Omental fat pad (tissue), 4 donors: ENCODE measurements around the gene PILRB. TPM values are rescaled to one million over a fixed set of nuclear protein-coding genes. Genes with fewer than 3 reads are reported as not detected.
"Not testable (repeated sequence)": the region's sequence is repeated elsewhere in the genome, so short reads cannot be mapped to it uniquely, and the experiment has no call there.

Experiments
- ATAC-seq: fragments of 150-250 bp; one replicate; pipeline ENCODE4 v1.9.1; 2016; ENCODE audit warnings: mild to moderate bottlenecking, moderate library complexity; ENCODE audit not compliant: low FRiP score
- DNase-seq: peaks from one replicate; pipeline ENCODE4 v3.0.0-alpha.2; 2019; ENCODE audit warnings: low spot score
- total RNA-seq, 4 donors: library from RNA; depleted of rRNA; stranded (reverse); fragments of >200 nt; gene quantifications; one replicate each; pipeline ENCODE4 v1.1.0, GENCODE V29; 2016
- TF ChIP-seq, protein P1 (sequence below), 3 donors: fragments of 450-650 bp; IDR thresholded peaks; one replicate each; pipeline ENCODE4 v1.5.1; 2016 to 2017; ENCODE audit warnings: antibody characterized with exemption in 3 of 3, mild to moderate bottlenecking in 3 of 3, moderate library complexity in 2 of 3

PILRB gene
- 10 to 100 TPM; 25.0 to 83.5 (median 36.9) TPM for total RNA-seq

DNA sequence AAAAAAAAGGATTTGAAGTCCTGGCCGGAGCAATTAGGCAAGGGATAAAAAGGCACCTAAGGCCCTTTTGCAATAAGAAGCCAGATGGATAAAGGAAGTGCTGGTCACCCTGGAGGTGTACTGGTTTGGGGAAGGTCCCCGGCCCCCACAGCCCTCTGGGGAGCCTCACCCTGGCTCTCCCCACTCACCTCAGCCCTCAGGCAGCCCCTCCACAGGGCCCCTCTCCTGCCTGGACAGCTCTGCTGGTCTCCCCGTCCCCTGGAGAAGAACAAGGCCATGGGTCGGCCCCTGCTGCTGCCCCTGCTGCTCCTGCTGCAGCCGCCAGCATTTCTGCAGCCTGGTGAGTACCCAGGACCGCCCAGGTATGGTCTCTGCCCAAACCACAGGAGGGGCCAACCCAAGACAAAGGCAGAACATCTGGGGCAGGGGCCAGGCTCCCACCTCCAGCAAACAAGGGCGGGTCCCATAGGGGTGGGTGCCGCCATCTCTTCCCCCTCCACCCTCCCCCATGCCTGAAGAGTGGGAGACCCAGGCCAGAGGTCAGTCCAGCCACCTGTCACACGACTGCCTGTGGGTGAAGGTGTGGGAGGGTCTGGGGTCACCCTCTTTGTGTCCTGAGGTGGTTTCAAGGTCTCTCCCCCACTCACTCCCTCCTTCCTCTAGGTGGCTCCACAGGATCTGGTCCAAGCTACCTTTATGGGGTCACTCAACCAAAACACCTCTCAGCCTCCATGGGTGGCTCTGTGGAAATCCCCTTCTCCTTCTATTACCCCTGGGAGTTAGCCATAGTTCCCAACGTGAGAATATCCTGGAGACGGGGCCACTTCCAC lies at the start of gene PILRB:
Gene PILRB (plus strand): TSS at position 91 of the 830 bp plus-strand sequence. CDS start 186 bp downstream, at position 277.
- TF ChIP-seq, protein P1, sequence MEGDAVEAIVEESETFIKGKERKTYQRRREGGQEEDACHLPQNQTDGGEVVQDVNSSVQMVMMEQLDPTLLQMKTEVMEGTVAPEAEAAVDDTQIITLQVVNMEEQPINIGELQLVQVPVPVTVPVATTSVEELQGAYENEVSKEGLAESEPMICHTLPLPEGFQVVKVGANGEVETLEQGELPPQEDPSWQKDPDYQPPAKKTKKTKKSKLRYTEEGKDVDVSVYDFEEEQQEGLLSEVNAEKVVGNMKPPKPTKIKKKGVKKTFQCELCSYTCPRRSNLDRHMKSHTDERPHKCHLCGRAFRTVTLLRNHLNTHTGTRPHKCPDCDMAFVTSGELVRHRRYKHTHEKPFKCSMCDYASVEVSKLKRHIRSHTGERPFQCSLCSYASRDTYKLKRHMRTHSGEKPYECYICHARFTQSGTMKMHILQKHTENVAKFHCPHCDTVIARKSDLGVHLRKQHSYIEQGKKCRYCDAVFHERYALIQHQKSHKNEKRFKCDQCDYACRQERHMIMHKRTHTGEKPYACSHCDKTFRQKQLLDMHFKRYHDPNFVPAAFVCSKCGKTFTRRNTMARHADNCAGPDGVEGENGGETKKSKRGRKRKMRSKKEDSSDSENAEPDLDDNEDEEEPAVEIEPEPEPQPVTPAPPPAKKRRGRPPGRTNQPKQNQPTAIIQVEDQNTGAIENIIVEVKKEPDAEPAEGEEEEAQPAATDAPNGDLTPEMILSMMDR (IDR thresholded peaks at IDR 0.05): no peak
- DNase-seq: no peak
- peak; percentile 9 for ATAC-seq

DNA sequence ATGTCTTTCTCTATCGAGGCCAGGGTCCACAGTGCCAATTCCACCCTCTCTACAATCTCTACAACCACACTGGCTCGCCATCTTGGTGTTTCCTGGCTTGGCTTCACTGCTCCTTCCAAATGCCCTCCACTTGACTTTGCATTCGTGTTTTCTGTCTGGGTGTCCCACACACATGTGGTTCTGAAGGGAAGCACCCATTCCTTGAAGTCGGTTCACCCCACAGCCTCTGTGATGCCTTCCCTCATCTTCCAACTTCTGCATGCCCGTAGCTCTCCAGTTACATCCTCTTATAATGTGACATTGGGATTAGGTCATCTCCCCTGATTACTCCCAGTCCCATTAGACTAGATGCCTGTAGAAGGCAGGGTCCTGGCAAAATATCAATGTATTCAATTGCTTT lies 39.6 kb upstream of the PILRB start:
- not testable (repeated sequence) for DNase-seq, ATAC-seq

- not testable (repeated sequence) for DNase-seq, ATAC-seq
Observed at GRCh38 chr7:100321648-100322047, 36.3 kb upstream of the PILRB start.

- not testable (repeated sequence) for DNase-seq, ATAC-seq
Observed at GRCh38 chr7:100324194-100324593, 33.7 kb upstream of the PILRB start.

GRCh38 chr7:100325671-100326070 lies 32.2 kb upstream of the PILRB start:
- ATAC-seq, DNase-seq: not testable (repeated sequence)

GRCh38 chr7:100326914-100327313 lies 31.0 kb upstream of the PILRB start:
- not testable (repeated sequence) for DNase-seq, ATAC-seq

DNA sequence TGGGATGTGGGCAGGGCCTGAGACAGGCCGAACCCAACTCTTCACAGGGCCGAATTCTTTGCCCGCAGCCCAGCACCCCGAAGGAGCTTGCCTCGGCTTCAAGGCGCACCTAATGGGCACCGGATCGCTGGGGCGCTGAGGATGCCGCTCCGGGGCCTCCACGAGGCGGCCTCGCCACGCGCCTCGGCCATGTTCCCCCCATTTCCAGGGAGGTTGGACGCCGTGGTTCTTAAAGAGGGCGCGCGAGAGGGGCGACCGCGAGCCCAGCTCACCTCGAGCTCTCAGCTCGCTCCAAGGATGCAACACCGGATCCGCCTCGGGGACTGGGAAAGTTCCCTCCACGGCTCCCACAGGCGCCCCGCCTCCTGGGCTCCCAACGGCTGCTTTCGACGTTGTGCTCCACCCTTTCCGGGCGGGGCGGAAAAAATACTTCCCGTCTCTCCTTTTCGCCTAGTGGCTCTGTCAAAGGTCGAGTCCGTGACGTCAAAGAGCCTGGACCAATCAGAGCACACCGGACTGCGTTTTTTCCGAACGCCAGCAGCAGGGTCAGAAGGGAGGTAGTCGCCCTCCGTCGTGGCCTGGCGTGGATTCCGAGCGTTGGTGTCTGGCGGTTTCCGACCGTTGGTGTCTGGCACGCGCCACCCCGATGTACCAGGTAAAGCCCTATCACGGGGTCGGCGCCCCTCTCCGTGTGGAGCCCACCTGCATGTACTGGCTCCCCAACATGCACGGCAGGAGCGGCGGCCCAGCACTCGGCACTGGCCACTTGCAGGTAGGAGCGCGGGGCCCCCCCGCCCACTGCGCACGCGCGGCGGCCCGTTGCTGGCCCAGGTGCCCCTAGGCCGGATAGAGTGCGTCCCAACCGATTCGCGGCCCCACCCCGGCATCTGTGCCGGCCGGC lies 22.1 kb upstream of the PILRB start:
- ATAC-seq (peak; percentile 99), DNase-seq (peak; percentile 64)

DNA sequence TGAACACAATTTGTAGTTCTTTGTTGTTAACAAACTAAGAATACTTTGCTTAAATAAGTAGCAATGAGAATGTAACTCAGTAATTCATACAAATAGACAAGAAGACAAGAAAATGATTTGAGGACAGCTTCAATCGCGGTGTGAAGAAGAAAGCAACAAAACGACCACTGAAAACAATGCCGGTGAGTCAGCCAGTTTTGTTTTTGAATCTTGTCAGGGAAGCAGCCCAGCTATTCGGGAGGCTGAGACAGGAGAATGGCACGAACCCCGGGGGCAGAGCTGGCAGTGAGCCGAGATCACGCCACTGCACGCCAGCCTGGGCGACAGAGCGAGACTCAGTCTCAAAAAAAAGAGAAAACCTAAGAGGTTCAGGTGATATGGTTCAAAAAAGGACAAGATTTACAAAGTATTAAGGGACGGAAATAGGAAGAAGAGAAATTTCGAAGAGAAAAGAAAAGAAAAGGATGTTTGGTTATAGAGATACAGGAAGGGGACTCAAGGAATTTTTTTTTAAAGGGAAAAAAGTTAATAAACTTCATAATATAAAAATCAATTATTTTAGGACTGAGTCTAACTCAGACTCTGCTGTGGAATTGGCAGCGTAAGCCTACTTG lies 19.7 kb upstream of the PILRB start:
- DNase-seq, ATAC-seq: not testable (repeated sequence)

GRCh38 chr7:100341286-100341685 lies 16.6 kb upstream of the PILRB start:
- not testable (repeated sequence) for ATAC-seq, DNase-seq

GRCh38 chr7:100342765-100343164 lies 15.2 kb upstream of the PILRB start:
- TF ChIP-seq, protein P1 (IDR thresholded peaks at IDR 0.05): no peak
- DNase-seq (no peak), ATAC-seq (no peak)

GRCh38 chr7:100344124-100344559 lies 13.8 kb upstream of the PILRB start:
- not testable (repeated sequence) for DNase-seq
- peak; percentile 11 for ATAC-seq

DNA sequence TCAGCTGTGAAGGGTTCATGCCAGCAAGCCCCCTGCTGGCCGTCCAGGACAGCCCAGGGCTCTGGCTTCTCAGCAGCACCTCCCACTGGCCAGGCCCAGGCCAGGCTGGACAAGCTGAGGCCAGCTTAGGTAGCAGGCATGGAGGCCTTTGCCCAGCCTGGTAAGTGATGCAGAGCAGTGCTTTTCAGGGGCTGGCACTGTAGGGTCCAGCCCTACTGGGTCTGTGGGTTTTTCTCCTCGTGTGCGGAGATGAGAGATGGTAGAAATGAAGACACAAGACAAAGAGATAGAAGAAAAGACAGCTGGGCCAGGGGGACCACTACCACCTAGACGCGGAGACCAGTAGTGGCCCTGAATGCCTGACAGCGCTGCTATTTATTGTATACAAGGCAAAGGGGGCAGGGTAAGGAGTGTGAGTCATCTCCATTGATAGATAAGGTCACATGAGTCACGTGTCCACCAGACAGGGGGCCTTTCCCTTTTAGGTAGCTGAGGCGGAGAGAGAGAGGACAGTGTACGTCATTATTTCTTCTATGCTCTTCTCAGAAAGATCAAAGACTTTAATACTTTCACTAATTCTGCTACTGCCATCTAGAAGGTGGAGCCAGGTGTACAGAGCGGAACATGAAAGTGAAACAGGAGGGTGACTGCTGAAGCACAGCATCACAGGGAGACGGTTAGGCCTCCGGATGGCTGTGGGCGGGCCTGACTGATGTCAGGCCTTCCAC lies 13.2 kb upstream of the PILRB start:
- ATAC-seq: peak; percentile 73
- DNase-seq: peak; percentile 41

DNA sequence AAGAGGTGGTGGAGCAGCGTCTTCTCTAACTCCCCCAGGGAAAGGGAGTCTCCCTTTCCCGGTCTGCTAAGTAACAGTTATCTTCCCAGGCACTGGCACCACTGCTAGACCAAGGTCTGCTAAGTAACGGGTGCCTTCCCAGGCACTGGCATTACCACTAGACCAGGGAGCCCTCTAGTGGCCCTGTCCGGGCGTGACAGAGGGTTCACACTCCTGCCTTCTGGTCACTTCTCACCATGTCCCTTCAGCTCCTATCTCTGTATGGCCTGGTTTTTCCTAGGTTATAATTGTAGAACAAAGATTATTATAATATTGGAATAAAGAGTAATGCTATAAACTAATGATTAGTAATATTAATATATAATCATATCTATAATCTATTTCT lies 12.6 kb upstream of the PILRB start:
- ATAC-seq (peak; percentile 60), DNase-seq (peak; percentile 75)
